ENCODE results near the gene CXCR6. TPM values are rescaled to one million over a fixed set of nuclear protein-coding genes. Genes with fewer than 3 reads are reported as not detected.

CXCR6 gene
- total and polyA plus RNA-seq, 2 of the 13 experiments (the other 11 are each of a cell fraction or from before 2014, with no cell fraction given), result not detected

DNA sequence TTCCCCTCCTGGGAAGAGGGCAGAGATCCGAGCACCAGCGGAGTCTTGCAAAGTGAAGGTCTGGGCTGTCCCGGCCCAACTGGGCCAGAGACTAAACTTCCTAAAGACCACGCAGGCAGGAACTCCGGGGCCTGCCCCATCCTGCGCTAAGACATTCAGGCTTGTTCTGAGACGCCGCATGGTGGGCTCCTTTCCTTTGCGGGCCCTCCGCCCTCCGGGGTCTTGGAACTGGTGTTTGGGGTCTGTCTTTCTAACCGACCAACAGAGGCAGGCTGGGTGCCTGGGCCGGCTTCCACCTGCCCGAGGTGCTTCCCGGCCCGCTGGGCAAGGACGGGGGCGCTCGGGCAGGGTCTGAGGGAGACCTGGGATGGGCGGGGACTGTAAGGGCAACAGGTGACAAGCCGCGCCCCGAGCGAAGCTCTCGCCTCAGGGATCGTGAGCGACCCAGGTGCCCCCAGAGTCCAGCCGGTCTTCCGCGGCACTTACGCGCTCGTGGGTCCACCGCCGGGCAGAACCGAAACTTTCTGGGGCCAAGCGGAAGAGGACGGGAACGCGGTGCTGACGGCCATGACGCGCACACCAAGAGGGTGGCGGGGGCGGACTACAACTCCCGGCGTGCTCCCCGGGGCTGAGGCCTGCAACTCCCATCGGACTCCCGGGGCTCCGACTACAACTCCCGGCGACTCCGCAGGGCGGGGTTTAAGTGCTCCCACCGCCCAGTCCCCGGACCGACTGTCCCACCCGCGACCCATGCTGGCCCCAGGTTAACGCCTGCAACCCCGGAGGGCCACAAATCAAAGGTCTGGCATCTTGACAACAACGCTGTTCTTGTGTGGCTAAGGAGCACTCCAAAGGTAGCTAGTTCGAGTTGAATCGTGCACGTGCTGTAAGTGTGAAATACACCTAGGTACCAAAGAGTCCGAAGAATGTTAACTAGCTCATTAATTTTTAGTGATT is 52.2 kb downstream of the CXCR6 start, which contains the start of gene FYCO1 (continued):
- TF ChIP-seq ZNF781 (CRISPR knock-in tag; IDR thresholded peaks at IDR 0.05; ENCODE audit: borderline replicate concordance, not compliant biosample characterization) (no peak), RBM39 (IDR thresholded peaks at IDR 0.05; ENCODE audit: low read depth, low read length, poor library complexity, severe bottlenecking) (peak; percentile 73), PRPF4 (IDR thresholded peaks at IDR 0.05; ENCODE audit: low read depth, low read length, poor library complexity, severe bottlenecking) (no peak), RAD21 (CRISPR knock-in tag; IDR thresholded peaks at IDR 0.05) (0 out of 2 replicates have a peak, but pooled peaks have one; percentile 15), YEATS2 (CRISPR knock-in tag; IDR thresholded peaks at IDR 0.05; ENCODE audit: borderline replicate concordance) (peak; percentile 38; the same call in 1 of the 2 replicates), SSRP1 (CRISPR knock-in tag; IDR thresholded peaks at IDR 0.05) (no peak), GTF3A (CRISPR knock-in tag; conservative IDR thresholded peaks at IDR 0.05) (no peak), ZNF556 (CRISPR knock-in tag; IDR thresholded peaks at IDR 0.05; ENCODE audit: borderline replicate concordance) (peak; percentile 71; the same call in 1 of the 2 replicates), ZNF354B (CRISPR knock-in tag; IDR thresholded peaks at IDR 0.05) (no peak), RBM22 (optimal IDR thresholded peaks at IDR 0.05; ENCODE audit: low read length) (no peak), ZNF124 (CRISPR knock-in tag; IDR thresholded peaks at IDR 0.05) (no peak), MAFG (CRISPR knock-in tag; IDR thresholded peaks at IDR 0.05) (no peak), ZNF589 (CRISPR knock-in tag; conservative IDR thresholded peaks at IDR 0.05) (no peak), ZBTB21 (CRISPR knock-in tag; IDR thresholded peaks at IDR 0.05) (no peak), TEAD3 (CRISPR knock-in tag; optimal IDR thresholded peaks at IDR 0.05; ENCODE audit: borderline replicate concordance) (no peak), TERF1 (CRISPR knock-in tag; IDR thresholded peaks at IDR 0.05) (no peak), MED1 (CRISPR knock-in tag; IDR thresholded peaks at IDR 0.05) (peak; percentile 40; the same call in 1 of the 2 replicates), FOSL2 (CRISPR knock-in tag; IDR thresholded peaks at IDR 0.05) (peak; percentile 43; the same call in 1 of the 2 replicates), CC2D1A (CRISPR knock-in tag; IDR thresholded peaks at IDR 0.05) (no peak), NFIC (IDR thresholded peaks at IDR 0.05; ENCODE audit: low read length) (no peak), XBP1 (CRISPR knock-in tag; IDR thresholded peaks at IDR 0.05) (no peak), ZNF570 (CRISPR knock-in tag; IDR thresholded peaks at IDR 0.05; ENCODE audit: borderline replicate concordance) (no peak), ZNF12 (CRISPR knock-in tag; IDR thresholded peaks at IDR 0.05) (no peak)
- TF ChIP-seq, protein P1, sequence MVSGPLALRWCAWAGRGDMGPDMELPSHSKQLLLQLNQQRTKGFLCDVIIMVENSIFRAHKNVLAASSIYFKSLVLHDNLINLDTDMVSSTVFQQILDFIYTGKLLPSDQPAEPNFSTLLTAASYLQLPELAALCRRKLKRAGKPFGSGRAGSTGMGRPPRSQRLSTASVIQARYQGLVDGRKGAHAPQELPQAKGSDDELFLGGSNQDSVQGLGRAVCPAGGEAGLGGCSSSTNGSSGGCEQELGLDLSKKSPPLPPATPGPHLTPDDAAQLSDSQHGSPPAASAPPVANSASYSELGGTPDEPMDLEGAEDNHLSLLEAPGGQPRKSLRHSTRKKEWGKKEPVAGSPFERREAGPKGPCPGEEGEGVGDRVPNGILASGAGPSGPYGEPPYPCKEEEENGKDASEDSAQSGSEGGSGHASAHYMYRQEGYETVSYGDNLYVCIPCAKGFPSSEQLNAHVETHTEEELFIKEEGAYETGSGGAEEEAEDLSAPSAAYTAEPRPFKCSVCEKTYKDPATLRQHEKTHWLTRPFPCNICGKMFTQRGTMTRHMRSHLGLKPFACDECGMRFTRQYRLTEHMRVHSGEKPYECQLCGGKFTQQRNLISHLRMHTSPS (CRISPR knock-in tag; IDR thresholded peaks at IDR 0.05; ENCODE audit: low read depth), result peak; percentile 70; the same call in 1 of the 2 replicates
- TF ChIP-seq, protein P2, sequence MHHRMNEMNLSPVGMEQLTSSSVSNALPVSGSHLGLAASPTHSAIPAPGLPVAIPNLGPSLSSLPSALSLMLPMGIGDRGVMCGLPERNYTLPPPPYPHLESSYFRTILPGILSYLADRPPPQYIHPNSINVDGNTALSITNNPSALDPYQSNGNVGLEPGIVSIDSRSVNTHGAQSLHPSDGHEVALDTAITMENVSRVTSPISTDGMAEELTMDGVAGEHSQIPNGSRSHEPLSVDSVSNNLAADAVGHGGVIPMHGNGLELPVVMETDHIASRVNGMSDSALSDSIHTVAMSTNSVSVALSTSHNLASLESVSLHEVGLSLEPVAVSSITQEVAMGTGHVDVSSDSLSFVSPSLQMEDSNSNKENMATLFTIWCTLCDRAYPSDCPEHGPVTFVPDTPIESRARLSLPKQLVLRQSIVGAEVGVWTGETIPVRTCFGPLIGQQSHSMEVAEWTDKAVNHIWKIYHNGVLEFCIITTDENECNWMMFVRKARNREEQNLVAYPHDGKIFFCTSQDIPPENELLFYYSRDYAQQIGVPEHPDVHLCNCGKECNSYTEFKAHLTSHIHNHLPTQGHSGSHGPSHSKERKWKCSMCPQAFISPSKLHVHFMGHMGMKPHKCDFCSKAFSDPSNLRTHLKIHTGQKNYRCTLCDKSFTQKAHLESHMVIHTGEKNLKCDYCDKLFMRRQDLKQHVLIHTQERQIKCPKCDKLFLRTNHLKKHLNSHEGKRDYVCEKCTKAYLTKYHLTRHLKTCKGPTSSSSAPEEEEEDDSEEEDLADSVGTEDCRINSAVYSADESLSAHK (CRISPR knock-in tag; IDR thresholded peaks at IDR 0.05; ENCODE audit: borderline replicate concordance), result no peak
